Esophagus muscularis mucosa (tissue), 3 donors: ENCODE measurements around the gene ZDHHC12.

Source experiments
- CTCF ChIP-seq, 3 experiments: fragments of 200-600 bp in 2 of 3; fragments of 450-650 bp in 1 of 3; sonication (generic) in 2 of 3; IDR thresholded peaks; one replicate each; pipeline ENCODE4 v1.5.1; 2017 to 2019; ENCODE audit warnings: antibody characterized with exemption in 3 of 3, mild to moderate bottlenecking in 2 of 3, moderate library complexity in 1 of 3
- POLR2AphosphoS5 ChIP-seq, 2 donors: sonication (generic); formaldehyde crosslinking; IDR thresholded peaks; one replicate each; pipeline ENCODE4 v1.6.1; 2017; ENCODE audit warnings: antibody characterized with exemption in 2 of 2

DNA sequence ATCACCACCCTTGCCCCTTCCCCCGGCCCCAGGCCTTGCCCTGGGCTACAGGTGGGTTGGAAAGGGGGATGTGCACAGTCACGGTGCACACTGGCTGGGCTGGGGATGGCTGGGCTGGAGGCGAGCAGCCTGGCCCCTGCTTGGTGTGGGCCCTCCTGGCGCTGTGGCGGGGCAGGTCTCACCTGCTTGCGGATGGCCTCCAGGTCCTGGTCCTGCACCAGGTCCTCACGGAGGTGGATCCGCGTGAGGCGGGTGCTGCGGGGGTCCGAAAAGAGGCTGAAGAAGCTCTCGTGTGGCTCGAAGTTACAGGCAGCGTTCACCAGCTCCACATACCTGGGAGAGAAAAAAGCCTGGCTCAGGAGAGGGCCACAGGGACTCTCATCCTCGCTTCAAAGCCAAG lies 29.7 kb upstream of the ZDHHC12 start:
- TF ChIP-seq CTCF (IDR thresholded peaks at IDR 0.05) (no peak), POLR2AphosphoS5 (IDR thresholded peaks at IDR 0.05) (no peak)
